Muscle layer of colon (tissue), 2 donors: ENCODE data around the gene ACAN.

Source experiments
- H3K27ac ChIP-seq: one replicate; pipeline ENCODE4 v1.7.0; 2013; ENCODE audit warnings: low read depth, mild to moderate bottlenecking, low read length, moderate library complexity
- H3K27me3 ChIP-seq, 2 donors: one replicate each; pipeline ENCODE4 v1.7.0; 2013; ENCODE audit warnings: low read length in 2 of 2, mild to moderate bottlenecking in 2 of 2; ENCODE audit not compliant: insufficient read depth in 2 of 2, control insufficient read depth in 1 of 2
- H3K36me3 ChIP-seq: one replicate; pipeline ENCODE4 v1.7.0; 2013; ENCODE audit warnings: mild to moderate bottlenecking, low read length; ENCODE audit not compliant: insufficient read depth
- H3K4me1 ChIP-seq: one replicate; pipeline ENCODE4 v1.7.0; 2013; ENCODE audit warnings: mild to moderate bottlenecking, low read length; ENCODE audit not compliant: insufficient read depth
- H3K4me3 ChIP-seq, 2 donors: one replicate each; pipeline ENCODE4 v1.7.0; 2013; ENCODE audit warnings: low read length in 2 of 2, low read depth in 1 of 2, mild to moderate bottlenecking in 1 of 2, moderate library complexity in 1 of 2
- H3K9ac ChIP-seq: one replicate; pipeline ENCODE4 v1.7.0; 2013; ENCODE audit warnings: low read length
- H3K9me3 ChIP-seq: one replicate; pipeline ENCODE4 v1.7.0; 2013; ENCODE audit warnings: mild to moderate bottlenecking, low read length
- donor health status: abdominal sarcoma.
- donor health status: Adenocarcinoma of cecum.

Gene ACAN

DNA sequence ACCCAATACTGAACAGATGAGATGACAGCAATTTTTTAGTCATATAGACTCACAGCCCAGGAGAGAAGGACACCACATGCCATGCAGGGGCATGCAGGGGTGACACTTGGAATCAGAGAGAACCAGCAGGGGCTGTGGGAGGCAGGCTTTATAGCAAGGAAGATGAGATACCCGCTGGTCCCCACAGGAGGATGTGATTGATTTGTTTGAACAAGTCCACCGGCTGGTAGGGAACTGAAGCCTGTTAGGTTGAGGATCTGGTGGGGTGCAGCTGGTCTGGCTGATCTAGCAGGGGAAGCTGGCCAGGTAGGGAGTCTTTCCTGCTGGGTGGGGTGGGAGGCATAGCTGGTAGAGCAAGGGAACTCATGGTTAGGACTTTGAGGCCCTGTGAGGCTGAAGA is 18.0 kb upstream of the ACAN start:
- H3K36me3 ChIP-seq = no peaks in the 10 kb centered on the region
- H3K27me3 ChIP-seq = no peaks in the 10 kb centered on the region
- no peak overlapping the region for H3K4me3 ChIP-seq
- H3K4me1 ChIP-seq = no peaks in the 10 kb centered on the region
- H3K9me3 ChIP-seq = no peaks in the 10 kb centered on the region
- no peak overlapping the region for H3K27ac ChIP-seq
- H3K9ac ChIP-seq = no peak overlapping the region

DNA sequence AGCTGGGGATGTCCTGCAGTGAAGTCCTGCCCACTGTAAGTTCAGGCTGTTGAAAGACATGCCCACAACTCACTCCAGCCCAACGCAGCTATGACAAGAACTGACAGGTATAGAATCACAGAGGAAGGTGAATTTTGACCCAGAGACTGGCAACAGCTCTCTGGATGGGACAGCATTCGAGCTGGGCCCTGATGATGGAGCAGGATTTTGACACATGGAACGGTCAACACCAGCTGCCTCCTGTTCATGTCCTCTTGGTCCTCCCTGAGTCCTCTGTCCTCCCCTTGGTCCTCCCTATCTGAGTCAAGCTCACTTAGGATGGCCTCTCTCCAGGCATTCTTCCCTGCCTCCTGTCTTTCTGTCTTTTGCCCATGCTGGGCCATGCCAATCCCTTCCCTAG is 15.2 kb upstream of the ACAN start:
- no peak overlapping the region for H3K27ac ChIP-seq
- H3K4me3 ChIP-seq = no peak overlapping the region
- H3K9ac ChIP-seq = no peak overlapping the region
- no peaks in the 10 kb centered on the region for H3K36me3 ChIP-seq
- H3K4me1 ChIP-seq = no peaks in the 10 kb centered on the region
- no peaks in the 10 kb centered on the region for H3K27me3 ChIP-seq
- no peaks in the 10 kb centered on the region for H3K9me3 ChIP-seq

DNA sequence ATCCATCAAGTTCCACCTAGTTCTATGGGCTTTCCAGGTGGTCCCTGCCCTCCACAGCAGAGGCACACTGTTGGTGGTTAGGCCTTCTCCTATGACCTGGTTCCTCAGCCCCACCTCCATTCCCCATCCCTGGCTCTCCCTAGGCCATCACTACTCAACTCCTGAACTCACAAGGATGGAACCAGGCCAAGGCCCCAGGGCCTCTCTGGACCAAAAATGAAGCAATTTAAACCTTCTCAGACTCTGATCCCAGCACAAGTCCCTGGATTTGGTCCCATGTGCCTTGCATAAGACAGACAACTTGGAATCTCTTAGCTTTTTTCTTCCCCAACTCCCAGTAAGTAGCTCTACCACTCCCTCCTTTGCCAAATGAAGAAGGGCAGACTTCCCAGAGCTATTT is 14.4 kb upstream of the ACAN start:
- Histone ChIP-seq H3K4me1 (no peaks in the 10 kb centered on the region), H3K9me3 (no peaks in the 10 kb centered on the region), H3K9ac (no peak overlapping the region), H3K4me3 (no peak overlapping the region), H3K27ac (no peak overlapping the region), H3K27me3 (no peaks in the 10 kb centered on the region), H3K36me3 (no peaks in the 10 kb centered on the region)

DNA sequence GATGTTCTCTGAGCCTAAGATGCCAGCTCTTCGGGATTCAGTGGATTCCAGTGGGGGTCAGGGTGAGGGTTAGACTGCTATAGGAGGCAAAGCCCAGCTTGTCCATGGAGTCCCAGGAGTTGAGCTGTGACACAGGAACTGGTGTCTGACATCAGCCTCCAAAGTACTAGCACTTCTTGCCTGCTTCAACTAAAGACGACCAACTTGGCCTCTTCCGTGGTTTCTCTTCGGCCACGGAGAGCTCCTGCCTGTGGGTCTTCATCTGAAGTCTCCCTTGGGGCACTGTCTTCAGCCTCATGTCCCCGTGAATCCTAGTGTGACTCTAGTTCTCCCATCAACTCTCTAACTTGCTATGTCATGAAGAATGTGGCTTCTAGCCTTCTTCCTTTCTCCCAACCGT is 12.8 kb upstream of the ACAN start:
- Histone ChIP-seq H3K36me3 (no peaks in the 10 kb centered on the region), H3K27me3 (peaks cover 0 to 5% of the 10 kb centered on the region in 2 donors), H3K4me1 (no peaks in the 10 kb centered on the region), H3K9me3 (no peaks in the 10 kb centered on the region), H3K27ac (no peak overlapping the region), H3K9ac (no peak overlapping the region), H3K4me3 (no peak overlapping the region)

DNA sequence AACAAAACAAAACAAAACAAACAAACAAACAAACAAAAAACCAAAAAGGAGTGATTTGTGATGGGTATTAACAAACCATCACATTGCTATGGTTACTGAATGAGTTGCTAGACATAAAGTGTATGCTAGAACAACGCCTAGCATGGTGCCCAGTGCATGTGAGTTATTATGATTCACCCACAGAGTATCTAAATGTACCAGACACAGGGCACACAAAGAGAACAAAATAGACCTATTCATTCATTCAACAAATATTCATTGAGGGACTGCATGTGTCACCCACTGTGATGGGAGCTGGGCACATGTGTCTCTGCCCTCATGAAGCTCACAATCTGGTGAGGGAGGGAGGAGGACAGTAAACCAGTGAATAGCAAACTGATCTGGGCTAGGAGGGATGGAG is 11.6 kb upstream of the ACAN start:
- H3K27me3 ChIP-seq = peaks cover 0 to 6% of the 10 kb centered on the region in 2 donors
- no peak overlapping the region for H3K27ac ChIP-seq
- H3K4me3 ChIP-seq = no peak overlapping the region
- no peaks in the 10 kb centered on the region for H3K9me3 ChIP-seq
- no peaks in the 10 kb centered on the region for H3K36me3 ChIP-seq
- no peaks in the 10 kb centered on the region for H3K4me1 ChIP-seq
- H3K9ac ChIP-seq = no peak overlapping the region

DNA sequence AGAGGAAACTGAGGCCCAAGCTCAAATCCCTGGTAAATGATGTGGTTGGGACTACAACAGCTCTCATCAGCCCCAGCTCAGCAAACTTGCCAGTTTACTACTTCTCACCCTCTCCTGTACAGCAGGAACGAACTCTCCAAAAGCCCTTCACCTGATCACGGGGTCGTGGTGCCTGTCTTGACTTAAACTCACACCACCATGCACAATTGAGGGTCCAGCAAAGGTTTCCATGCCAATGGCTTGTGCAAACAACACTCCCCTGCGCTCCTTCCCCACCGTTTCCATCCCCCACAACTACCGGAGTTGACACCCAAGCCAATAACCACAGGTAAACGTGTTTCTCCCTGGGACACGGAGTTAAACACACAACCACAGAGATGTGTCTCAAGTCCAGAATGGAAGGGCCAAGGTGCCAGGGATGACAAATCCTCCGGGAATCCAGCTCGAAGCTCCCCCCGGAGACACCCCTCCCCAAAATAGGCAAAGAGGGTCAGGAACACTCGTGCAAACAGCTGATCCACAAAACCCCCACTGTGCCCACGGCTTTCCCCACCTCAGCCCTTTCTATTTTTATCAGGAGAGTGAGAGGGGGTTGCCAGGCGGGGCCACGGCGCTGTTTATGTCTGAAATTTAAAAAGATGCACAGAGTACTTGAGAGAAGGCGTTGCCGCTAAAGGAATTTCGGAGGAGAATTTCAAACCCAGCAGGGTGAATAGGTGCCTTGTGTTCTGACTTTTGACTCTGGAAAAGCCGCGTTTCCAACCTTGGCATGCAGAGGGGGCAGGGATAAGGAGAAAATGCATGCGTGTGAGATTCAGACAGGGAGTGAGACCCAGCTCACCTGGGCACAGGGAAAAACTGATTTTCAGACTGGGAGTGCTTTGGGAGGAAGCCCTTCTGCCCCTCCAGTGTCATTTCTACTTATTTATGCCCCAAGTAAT is 10.6 kb upstream of the ACAN start:
- Histone ChIP-seq H3K9ac (no peak overlapping the region), H3K27me3 (peaks cover 0 to 6% of the 10 kb centered on the region in 2 donors), H3K4me3 (no peak overlapping the region), H3K4me1 (no peaks in the 10 kb centered on the region), H3K9me3 (no peaks in the 10 kb centered on the region), H3K27ac (no peak overlapping the region), H3K36me3 (no peaks in the 10 kb centered on the region)

DNA sequence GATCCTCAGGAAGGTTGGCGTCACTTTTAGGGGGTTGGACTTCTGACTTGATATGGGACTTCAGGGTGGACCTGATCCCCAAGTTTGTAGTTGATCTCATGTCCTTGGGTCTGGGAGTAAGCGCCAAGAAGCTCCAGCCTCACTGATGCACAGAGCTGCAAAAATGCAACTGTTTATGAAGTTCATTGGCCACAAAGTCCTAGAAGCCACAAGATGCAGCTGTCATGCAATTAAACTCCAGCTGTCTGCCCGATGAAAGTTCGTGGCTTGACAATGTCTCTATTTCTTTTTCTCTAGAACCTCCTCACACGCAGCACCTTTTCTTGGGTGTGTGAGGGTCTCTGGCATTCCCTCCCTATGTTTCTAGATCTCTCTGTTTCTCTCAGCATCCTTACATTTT is 9.2 kb upstream of the ACAN start:
- H3K36me3 ChIP-seq = no peaks in the 10 kb centered on the region

DNA sequence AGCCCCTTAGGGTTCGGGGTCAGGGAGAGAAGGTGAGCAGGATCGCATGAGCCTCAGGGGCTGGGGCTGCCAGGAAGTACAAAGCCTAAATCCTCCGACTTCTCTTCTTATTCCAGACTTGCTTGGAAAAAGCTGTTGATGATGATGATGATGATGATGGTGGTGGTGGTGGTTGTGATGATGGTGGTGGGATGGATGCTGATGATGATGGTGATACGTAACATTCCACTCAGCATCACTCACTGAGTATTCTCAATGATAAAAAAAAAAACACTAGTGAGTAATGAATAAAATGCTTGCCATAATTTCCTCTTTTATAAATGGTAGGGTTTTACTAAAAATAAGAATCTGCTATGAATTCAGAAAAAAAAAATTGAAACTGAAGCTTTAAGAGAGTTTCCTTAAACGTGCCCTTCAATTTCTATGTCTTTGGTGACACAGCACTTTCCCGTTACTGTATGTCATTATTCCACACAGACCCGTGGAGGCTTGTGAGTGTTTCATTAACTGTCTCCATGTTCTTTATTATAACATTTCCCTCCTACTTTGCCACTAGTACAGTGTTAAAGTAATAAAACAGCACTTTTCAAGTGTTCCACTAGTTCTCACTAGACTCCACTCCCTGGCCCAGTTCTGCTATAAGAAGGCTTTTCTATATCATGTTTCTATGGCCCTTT is 5.4 kb upstream of the ACAN start:
- Histone ChIP-seq H3K4me1 (no peaks in the 10 kb centered on the region), H3K27ac (no peak overlapping the region)

More for the DNA sequence above, 9.2 kb upstream of the ACAN start:
- Histone ChIP-seq H3K9me3 (no peaks in the 10 kb centered on the region), H3K27me3 (peaks cover 2 to 6% of the 10 kb centered on the region in 2 donors), H3K4me1 (no peaks in the 10 kb centered on the region), H3K27ac (no peak overlapping the region), H3K9ac (no peak overlapping the region), H3K4me3 (no peak overlapping the region)

DNA sequence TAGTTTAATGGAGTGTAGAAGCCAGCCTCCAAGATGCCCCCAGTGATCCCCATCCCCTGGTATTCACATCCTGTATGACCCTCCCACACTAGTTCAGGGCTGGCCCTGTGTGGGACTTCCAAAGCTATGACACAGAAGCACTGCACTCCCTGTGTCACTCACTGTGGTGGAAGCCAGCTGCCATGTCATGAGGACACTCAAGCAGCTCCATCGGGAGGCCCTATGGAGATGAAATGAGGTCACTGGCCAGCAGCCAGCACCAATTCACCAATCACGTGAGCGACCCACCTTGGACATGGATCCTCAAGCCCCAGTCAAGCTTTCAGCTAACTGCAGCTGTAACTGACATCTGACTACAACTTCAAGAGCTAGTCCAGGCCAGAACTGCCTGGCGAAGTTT is 3.9 kb upstream of the ACAN start:
- Histone ChIP-seq H3K4me1 (no peaks in the 10 kb centered on the region), H3K4me3 (no peak overlapping the region), H3K27me3 (peaks cover 6 to 24% of the 10 kb centered on the region in 2 donors), H3K9ac (no peak overlapping the region), H3K36me3 (no peaks in the 10 kb centered on the region), H3K27ac (no peak overlapping the region), H3K9me3 (no peaks in the 10 kb centered on the region)

More for the DNA sequence above, 5.4 kb upstream of the ACAN start:
- Histone ChIP-seq H3K27me3 (peaks cover 6 to 11% of the 10 kb centered on the region in 2 donors), H3K9me3 (no peaks in the 10 kb centered on the region), H3K9ac (no peak overlapping the region), H3K4me3 (no peak overlapping the region), H3K36me3 (no peaks in the 10 kb centered on the region)

DNA sequence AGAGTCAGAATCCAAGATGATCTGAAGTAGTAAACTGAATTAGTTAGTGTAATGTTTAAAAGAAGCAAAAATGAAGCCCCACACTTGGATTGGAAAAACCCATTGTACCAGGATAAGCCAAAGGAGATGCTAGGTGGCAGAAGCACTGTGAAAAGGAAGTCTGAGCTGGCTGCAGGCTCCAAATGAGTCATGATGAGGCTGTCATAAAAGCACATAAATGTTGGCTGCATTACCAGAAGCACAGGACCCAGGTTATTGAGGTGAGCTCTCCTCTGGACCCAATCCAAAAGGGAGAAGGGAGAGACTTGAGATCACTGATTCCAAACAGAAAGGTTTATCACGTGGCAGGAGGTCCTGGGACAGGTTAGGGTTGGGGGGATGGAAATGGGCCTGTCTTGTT is 3.2 kb upstream of the ACAN start:
- no peaks in the 10 kb centered on the region for H3K4me1 ChIP-seq
- no peaks in the 10 kb centered on the region for H3K9me3 ChIP-seq
- peaks cover 6 to 29% of the 10 kb centered on the region in 2 donors for H3K27me3 ChIP-seq
- H3K36me3 ChIP-seq = no peaks in the 10 kb centered on the region
- no peak overlapping the region for H3K27ac ChIP-seq
- no peak overlapping the region for H3K4me3 ChIP-seq
- H3K9ac ChIP-seq = no peak overlapping the region

DNA sequence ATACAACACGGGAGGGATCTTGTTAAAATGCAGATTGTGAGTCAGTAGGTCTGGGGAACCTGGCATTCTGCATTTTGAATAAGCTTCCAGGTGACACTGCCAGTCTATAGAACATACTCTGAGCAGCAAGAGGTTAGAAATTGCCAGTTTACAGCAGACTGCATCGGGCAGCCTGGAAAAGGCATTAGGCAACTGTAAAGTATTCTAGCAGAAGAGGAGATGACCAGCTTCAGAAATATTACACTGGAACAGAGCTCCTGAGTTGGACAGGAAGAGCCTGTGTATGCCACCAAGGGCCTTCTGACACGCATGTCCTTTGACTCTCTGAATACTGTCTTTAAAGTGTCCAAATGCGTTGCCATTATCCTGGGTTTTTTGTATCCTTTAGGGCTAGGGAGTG is 2.5 kb upstream of the ACAN start:
- no peaks in the 10 kb centered on the region for H3K36me3 ChIP-seq
- no peak overlapping the region for H3K27ac ChIP-seq
- no peak overlapping the region for H3K9ac ChIP-seq
- peaks cover 0 to 29% of the 10 kb centered on the region in 2 donors for H3K27me3 ChIP-seq
- H3K9me3 ChIP-seq = no peaks in the 10 kb centered on the region
- no peak overlapping the region for H3K4me3 ChIP-seq
- no peaks in the 10 kb centered on the region for H3K4me1 ChIP-seq
